ENCODE results near the gene CAPN2. TPM values are rescaled to one million over a fixed set of nuclear protein-coding genes. Genes with fewer than 3 reads are reported as not detected.

Gene CAPN2
- total RNA-seq, 4 donors from 2014 or later, result 160 to 207 (median 177) TPM

GRCh38 chr1:223775054-223775453 lies 62.7 kb downstream of the CAPN2 start:
- Histone ChIP-seq H3K27ac (peak overlapping the region in 1 of 4 donors; percentile 74), H3K4me1 (peaks cover 0 to 50% (median 13%) of the 10 kb centered on the region in 4 donors), H3K9me3 (no peaks in the 10 kb centered on the region), H3K4me3 (no peak overlapping the region), H3K36me3 (peaks cover 4 to 92% (median 13%) of the 10 kb centered on the region in 3 donors), H3K27me3 (no peaks in the 10 kb centered on the region)
- no peak for TF ChIP-seq CTCF (IDR thresholded peaks at IDR 0.05)
- no peak for DNase-seq (ENCODE audit: low spot score in 2 of 2)
- WGBS, 2 donors, result 47 to 59% methylated on average over 4 of the region's 4 CpGs

GRCh38 chr1:223775711-223776074 lies 63.4 kb downstream of the CAPN2 start:
- peaks cover 4 to 92% (median 8%) of the 10 kb centered on the region in 3 donors for H3K36me3 ChIP-seq
- no peak overlapping the region for H3K4me3 ChIP-seq
- 64 to 82% methylated on average over 1 of the region's 1 CpG for WGBS, 2 donors
- peaks cover 0 to 44% (median 10%) of the 10 kb centered on the region in 4 donors for H3K4me1 ChIP-seq
- peak overlapping the region in 2 of 4 donors; percentile 32 to 74 for H3K27ac ChIP-seq
- TF ChIP-seq CTCF (IDR thresholded peaks at IDR 0.05), result no peak
- TF ChIP-seq POLR2A (IDR thresholded peaks at IDR 0.05), result no peak
- TF ChIP-seq EP300 (IDR thresholded peaks at IDR 0.05), result no peak
- H3K9me3 ChIP-seq, result no peaks in the 10 kb centered on the region
- H3K27me3 ChIP-seq, result no peaks in the 10 kb centered on the region
- DNase-seq (ENCODE audit: low spot score in 2 of 2), result no peak

DNA sequence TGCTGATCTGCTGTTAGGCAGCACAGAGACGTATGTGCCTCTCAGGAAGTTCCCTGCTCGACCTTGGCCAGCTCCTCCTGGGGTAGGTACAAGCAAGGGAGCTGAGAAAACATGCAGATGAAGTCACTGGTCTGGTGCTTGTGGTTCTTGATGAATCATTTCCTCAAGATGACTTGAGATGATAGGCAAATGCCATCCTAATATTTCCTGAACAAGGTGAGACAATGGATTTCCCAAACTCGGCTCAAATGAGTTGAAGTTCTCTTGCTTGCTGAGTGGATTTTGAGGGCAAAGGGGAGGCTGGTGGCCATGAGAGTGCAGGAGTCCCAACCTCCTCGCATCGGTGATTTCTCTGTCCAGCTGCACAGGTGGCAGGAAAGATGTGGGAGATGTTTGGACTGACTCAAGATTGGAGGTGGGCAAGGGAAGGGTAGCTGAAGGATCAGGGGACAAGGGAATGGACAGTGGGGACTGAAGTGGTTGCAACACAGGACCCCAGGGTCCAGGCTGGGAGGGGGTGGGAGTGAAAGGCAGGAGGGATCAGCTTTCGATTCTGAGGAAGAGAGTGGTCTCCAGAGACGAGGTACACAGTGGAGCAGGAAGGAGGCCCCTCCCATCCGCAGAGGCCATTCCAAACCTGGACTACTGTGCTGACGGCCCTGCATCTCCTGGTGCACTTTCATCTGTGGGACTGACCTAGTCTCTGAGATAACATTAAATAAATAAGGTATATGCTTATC lies 63.9 kb downstream of the CAPN2 start:
- H3K9me3 ChIP-seq, result no peaks in the 10 kb centered on the region
- no peak for DNase-seq (ENCODE audit: low spot score in 2 of 2)
- H3K36me3 ChIP-seq, result peaks cover 4 to 89% (median 5%) of the 10 kb centered on the region in 3 donors
- peak overlapping the region in 2 of 4 donors; percentile 32 to 74 for H3K27ac ChIP-seq
- H3K27me3 ChIP-seq, result no peaks in the 10 kb centered on the region
- H3K4me1 ChIP-seq, result peaks cover 0 to 38% (median 4%) of the 10 kb centered on the region in 4 donors
- 64% methylated on average over 9 of the region's 9 CpGs for WGBS, 2 donors
- TF ChIP-seq CTCF (IDR thresholded peaks at IDR 0.05) (no peak), POLR2A (IDR thresholded peaks at IDR 0.05) (no peak), EP300 (IDR thresholded peaks at IDR 0.05) (peak in 1 of 2 donors; percentile 41)
- H3K4me3 ChIP-seq, result no peak overlapping the region

DNA sequence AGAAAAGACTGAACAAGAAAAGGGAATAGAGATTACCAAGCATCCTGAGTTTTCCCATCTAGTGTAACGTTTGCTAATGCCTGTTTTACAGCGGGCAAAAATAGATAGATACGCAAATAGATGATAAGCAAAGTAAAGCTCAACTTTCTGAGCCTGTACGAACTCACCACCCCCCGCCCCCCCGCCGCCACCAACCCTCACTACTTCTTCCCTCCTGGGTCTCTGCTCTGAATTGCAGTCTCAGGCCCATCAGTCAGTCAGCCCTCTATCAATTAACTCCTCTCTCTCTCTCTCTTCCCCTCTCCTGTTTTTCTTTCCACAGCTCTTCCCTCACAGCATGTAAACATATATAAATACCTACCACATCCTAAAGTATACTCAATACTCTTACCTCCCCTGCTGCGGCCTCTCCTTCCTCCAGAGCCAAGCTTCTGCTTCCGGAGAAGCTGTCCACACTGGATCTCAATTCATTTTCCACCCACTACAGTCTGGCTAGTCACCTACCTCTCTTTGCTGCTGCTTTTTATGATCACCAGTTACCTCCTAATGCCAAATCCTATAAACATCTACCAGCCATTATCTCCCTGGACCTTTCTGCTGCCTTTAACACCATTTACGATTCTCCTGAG lies 64.6 kb downstream of the CAPN2 start:
- Histone ChIP-seq H3K9me3 (no peaks in the 10 kb centered on the region), H3K27ac (peak overlapping the region in 2 of 4 donors; percentile 9 to 74), H3K4me3 (no peak overlapping the region), H3K36me3 (peaks cover 4 to 86% (median 5%) of the 10 kb centered on the region in 3 donors), H3K27me3 (no peaks in the 10 kb centered on the region), H3K4me1 (peaks cover 0 to 31% (median 0%) of the 10 kb centered on the region in 4 donors)
- no peak for TF ChIP-seq EP300 (IDR thresholded peaks at IDR 0.05)
- no peak for TF ChIP-seq CTCF (IDR thresholded peaks at IDR 0.05)
- no peak for TF ChIP-seq POLR2A (IDR thresholded peaks at IDR 0.05)
- 77 to 83% methylated on average over 10 of the region's 10 CpGs for WGBS, 2 donors
- no peak for DNase-seq (ENCODE audit: low spot score in 2 of 2)

DNA sequence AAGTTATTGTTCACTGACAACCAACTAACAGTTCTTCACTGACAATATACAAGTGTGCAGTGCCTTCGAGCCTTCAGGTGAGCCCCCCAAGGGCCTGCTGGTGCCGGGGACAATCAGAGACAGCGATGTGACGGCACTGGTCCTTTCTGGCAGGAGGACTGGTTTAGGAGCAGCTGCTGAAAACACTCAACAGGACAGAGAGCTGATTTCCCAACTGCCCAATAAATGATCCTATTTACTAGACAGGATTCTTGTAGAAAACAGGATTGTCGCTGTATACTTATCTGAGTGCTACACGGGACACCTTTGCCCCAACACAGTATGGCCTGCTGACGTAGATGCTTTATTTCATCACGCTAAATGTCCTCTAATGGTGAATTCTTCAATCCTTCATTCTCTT lies 68.0 kb downstream of the CAPN2 start:
- no peak for TF ChIP-seq CTCF (IDR thresholded peaks at IDR 0.05)
- no peak for TF ChIP-seq POLR2A (IDR thresholded peaks at IDR 0.05)
- no peak for TF ChIP-seq EP300 (IDR thresholded peaks at IDR 0.05)
- 89 to 92% methylated on average over 8 of the region's 8 CpGs for WGBS, 2 donors
- Histone ChIP-seq H3K27me3 (no peaks in the 10 kb centered on the region), H3K27ac (no peak overlapping the region), H3K9me3 (no peaks in the 10 kb centered on the region), H3K4me3 (no peak overlapping the region), H3K36me3 (peaks cover 0 to 74% (median 0%) of the 10 kb centered on the region in 3 donors), H3K4me1 (peaks cover 0 to 6% (median 0%) of the 10 kb centered on the region in 4 donors)
- no peak for DNase-seq (ENCODE audit: low spot score in 2 of 2)
